ENCODE measurements around the gene MLXIP.

DNA sequence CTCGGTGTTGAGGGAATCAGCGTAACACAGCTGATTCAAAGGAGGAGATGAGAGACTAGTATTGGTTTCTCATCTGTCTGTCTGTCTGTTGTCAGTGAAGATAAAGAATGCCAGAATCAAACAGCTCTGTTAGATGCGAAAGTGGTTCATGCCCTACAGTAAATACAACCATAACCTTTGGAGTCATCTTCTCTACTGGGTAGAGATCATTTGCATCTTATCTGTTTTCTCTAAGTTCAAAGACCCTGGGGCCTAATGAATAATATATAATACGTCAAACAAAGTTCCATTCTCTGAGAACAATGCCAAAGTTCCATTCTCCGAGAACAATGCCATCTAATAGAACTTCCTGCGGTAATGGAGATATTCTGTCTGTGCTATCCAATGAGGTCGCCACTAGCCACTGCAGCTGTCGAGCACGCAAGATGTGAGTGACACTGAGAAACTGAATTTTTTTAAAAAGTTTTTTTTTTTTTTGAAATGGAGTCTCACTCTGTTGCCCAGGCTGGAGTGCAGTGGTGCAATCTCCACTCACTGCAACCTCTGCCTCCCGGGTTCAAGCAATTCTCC, 88.9 kb downstream of the MLXIP start:
- TF ChIP-seq, protein P1, sequence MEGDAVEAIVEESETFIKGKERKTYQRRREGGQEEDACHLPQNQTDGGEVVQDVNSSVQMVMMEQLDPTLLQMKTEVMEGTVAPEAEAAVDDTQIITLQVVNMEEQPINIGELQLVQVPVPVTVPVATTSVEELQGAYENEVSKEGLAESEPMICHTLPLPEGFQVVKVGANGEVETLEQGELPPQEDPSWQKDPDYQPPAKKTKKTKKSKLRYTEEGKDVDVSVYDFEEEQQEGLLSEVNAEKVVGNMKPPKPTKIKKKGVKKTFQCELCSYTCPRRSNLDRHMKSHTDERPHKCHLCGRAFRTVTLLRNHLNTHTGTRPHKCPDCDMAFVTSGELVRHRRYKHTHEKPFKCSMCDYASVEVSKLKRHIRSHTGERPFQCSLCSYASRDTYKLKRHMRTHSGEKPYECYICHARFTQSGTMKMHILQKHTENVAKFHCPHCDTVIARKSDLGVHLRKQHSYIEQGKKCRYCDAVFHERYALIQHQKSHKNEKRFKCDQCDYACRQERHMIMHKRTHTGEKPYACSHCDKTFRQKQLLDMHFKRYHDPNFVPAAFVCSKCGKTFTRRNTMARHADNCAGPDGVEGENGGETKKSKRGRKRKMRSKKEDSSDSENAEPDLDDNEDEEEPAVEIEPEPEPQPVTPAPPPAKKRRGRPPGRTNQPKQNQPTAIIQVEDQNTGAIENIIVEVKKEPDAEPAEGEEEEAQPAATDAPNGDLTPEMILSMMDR (IDR thresholded peaks at IDR 0.05) = no peak
- TF ChIP-seq POLR2A (IDR thresholded peaks at IDR 0.05) = no peak
